GM18867 (cell line): Measurements from ENCODE around the gene PDILT.
"Not testable (repeated sequence)": the region's sequence is repeated elsewhere in the genome, so short reads cannot be mapped to it uniquely, and the experiment has no call there.

ENCODE experiments used
- ATAC-seq: cut with Tn5 transposase; IDR thresholded peaks from one replicate; pipeline ENCODE4 v1.9.1; 2021; ENCODE audit warnings: mild to moderate bottlenecking, moderate library complexity; ENCODE audit not compliant: unreplicated experiment

The PDILT gene

GRCh38 chr16:20323591-20324117 lies 80.9 kb downstream of the PDILT start:
- no peak for ATAC-seq

GRCh38 chr16:20322696-20323095 lies 81.8 kb downstream of the PDILT start:
- ATAC-seq: no peak

GRCh38 chr16:20321671-20322070 lies 82.9 kb downstream of the PDILT start:
- no peak for ATAC-seq

- ATAC-seq: not testable (repeated sequence)
Measured at GRCh38 chr16:20321051-20321450, 83.5 kb downstream of the PDILT start.

- no peak for ATAC-seq
Measured at GRCh38 chr16:20320592-20320991, 83.9 kb downstream of the PDILT start.

- no peak for ATAC-seq
Measured at GRCh38 chr16:20320178-20320577, 84.4 kb downstream of the PDILT start.

- ATAC-seq: no peak
Measured at GRCh38 chr16:20319406-20319805, 85.1 kb downstream of the PDILT start.

GRCh38 chr16:20318437-20318836 lies 86.1 kb downstream of the PDILT start:
- no peak for ATAC-seq

- no peak for ATAC-seq
Measured at GRCh38 chr16:20318006-20318405, 86.5 kb downstream of the PDILT start.

- ATAC-seq: no peak
Measured at GRCh38 chr16:20317117-20317516, 87.4 kb downstream of the PDILT start.

- no peak for ATAC-seq
Measured at GRCh38 chr16:20316715-20317114, 87.8 kb downstream of the PDILT start.

GRCh38 chr16:20315764-20316163 lies 88.8 kb downstream of the PDILT start:
- no peak for ATAC-seq

- no peak for ATAC-seq
Measured at GRCh38 chr16:20314575-20314974, 90.0 kb downstream of the PDILT start.

GRCh38 chr16:20313741-20314140 lies 90.8 kb downstream of the PDILT start:
- ATAC-seq: no peak

GRCh38 chr16:20312536-20313095 lies 91.9 kb downstream of the PDILT start:
- ATAC-seq: not testable (repeated sequence)

- no peak for ATAC-seq
Measured at GRCh38 chr16:20311548-20311947, 93.0 kb downstream of the PDILT start.

GRCh38 chr16:20310421-20311395 lies 93.8 kb downstream of the PDILT start:
- ATAC-seq: no peak

- no peak for ATAC-seq
Measured at GRCh38 chr16:20309786-20310185, 94.8 kb downstream of the PDILT start.
